ENCODE results near the gene ASXL1. TPM values are rescaled to one million over a fixed set of nuclear protein-coding genes. Genes with fewer than 3 reads are reported as not detected.

Gene ASXL1
- total and polyA plus RNA-seq, 4 experiments from 2014 or later = 8.8 to 127 (median 73.1) TPM

DNA sequence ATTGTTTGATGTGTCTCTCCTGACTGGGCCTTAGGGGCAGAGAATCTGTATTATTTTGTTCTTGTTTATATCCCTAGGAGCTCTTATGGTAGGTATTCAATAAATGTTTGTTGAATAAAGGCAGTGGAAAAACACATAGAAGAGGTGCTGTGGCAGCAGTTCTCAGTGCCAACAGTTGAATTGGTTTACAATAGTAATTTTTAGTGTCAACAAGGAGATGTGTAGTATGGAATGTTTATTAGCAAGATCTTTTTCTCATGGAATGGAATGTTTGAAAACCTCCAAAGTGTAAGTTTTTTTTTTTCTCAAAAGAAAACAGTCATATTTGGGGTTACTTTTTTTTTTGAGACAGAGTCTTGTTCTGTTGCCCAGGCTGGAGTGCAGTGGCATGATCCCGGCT is 28.0 kb downstream of the ASXL1 start:
- H3K9me3 ChIP-seq (ENCODE audit: control insufficient read depth in 1 of 2, low read length in 2 of 2) = no peaks in the 10 kb centered on the region
- H3K36me3 Mint-ChIP-seq = peaks cover 6 to 21% of the 10 kb centered on the region in 2 donors
- intact Hi-C loops (cut with micrococcal nuclease) = no loop called here
- ChIA-PET CTCF (ENCODE audit: partially characterized antibody) (interaction anchor here (1.4 to 1.7 kb wide), 2 partner anchors 27 to 267 kb away, joined by 4 to 5 read pairs; no protein-coding TSS in a partner anchor), POLR2A (ENCODE audit: partially characterized antibody) (interaction anchor here (1.3 to 1.4 kb wide), 2 partner anchors 22 to 26 kb away, joined by 3 to 5 read pairs; no protein-coding TSS in a partner anchor)
- H3K27ac Mint-ChIP-seq = peak overlapping the region in 6 of 7 donors; percentile 43 to 91 (median 72)
- H3K4me3 Mint-ChIP-seq = peak overlapping the region in 1 of 8 donors; percentile 2
- peaks cover 42% of the 10 kb centered on the region for H3K4me1 ChIP-seq (ENCODE audit: insufficient read depth, low read length)
- H3K4me1 Mint-ChIP-seq = peaks cover 39 to 60% (median 50%) of the 10 kb centered on the region in 4 donors
- H3K36me3 ChIP-seq (ENCODE audit: insufficient read depth, low read length) = peaks cover 5% of the 10 kb centered on the region
- H3K27me3 ChIP-seq (ENCODE audit: insufficient read depth, low read length) = no peaks in the 10 kb centered on the region
- H3K4me3 ChIP-seq (ENCODE audit: low read length in 2 of 2) = no peak overlapping the region
- no peak for DNase-seq
- H3K27ac ChIP-seq (ENCODE audit: low read depth, low read length) = no peak overlapping the region
- no peaks in the 10 kb centered on the region for H3K9me3 Mint-ChIP-seq
- H3K27me3 Mint-ChIP-seq = no peaks in the 10 kb centered on the region

DNA sequence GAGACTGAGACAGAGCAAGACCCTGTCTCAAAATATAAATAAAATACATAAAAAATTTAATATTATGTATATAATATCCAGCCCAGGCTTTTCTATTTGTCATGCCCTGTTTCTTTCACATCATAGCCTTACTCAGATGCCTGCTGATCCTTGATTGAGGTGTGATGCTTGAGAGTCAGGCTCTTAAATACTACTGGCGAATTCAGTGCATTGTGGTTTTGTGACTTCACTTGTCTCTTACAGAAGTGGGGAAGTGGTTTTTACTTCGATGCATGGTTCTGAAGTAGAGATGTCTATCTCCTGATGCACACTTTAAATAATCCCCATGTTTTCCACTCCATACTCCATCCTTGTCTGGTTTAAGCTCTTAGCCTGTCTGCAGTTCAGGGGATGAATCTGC is 29.1 kb downstream of the ASXL1 start:
- H3K27me3 Mint-ChIP-seq = no peaks in the 10 kb centered on the region
- intact Hi-C loops (cut with micrococcal nuclease) = no loop called here
- H3K27ac Mint-ChIP-seq = peak overlapping the region; percentile 43 to 95 (median 62)
- H3K4me3 ChIP-seq (ENCODE audit: low read length in 2 of 2) = no peak overlapping the region
- ChIA-PET POLR2A (ENCODE audit: partially characterized antibody) (interaction anchor here (1.3 kb wide), 1 partner anchor 27 kb away, joined by 5 read pairs; no protein-coding TSS in a partner anchor), CTCF (ENCODE audit: partially characterized antibody) (interaction anchor here (1.4 kb wide), 1 partner anchor 266 kb away, joined by 4 read pairs; no protein-coding TSS in a partner anchor)
- H3K27ac ChIP-seq (ENCODE audit: low read depth, low read length) = no peak overlapping the region
- DNase-seq = peak; percentile 65 to 81 (median 76)
- H3K9me3 Mint-ChIP-seq = no peaks in the 10 kb centered on the region
- peaks cover 43 to 68% (median 54%) of the 10 kb centered on the region in 4 donors for H3K4me1 Mint-ChIP-seq
- H3K4me3 Mint-ChIP-seq = peak overlapping the region in 7 of 8 donors; percentile 4 to 65 (median 27)
- peaks cover 14 to 28% of the 10 kb centered on the region in 2 donors for H3K36me3 Mint-ChIP-seq
- no peaks in the 10 kb centered on the region for H3K9me3 ChIP-seq (ENCODE audit: control insufficient read depth in 1 of 2, low read length in 2 of 2)
- H3K27me3 ChIP-seq (ENCODE audit: insufficient read depth, low read length) = no peaks in the 10 kb centered on the region
- peaks cover 42% of the 10 kb centered on the region for H3K4me1 ChIP-seq (ENCODE audit: insufficient read depth, low read length)
- peaks cover 5% of the 10 kb centered on the region for H3K36me3 ChIP-seq (ENCODE audit: insufficient read depth, low read length)

DNA sequence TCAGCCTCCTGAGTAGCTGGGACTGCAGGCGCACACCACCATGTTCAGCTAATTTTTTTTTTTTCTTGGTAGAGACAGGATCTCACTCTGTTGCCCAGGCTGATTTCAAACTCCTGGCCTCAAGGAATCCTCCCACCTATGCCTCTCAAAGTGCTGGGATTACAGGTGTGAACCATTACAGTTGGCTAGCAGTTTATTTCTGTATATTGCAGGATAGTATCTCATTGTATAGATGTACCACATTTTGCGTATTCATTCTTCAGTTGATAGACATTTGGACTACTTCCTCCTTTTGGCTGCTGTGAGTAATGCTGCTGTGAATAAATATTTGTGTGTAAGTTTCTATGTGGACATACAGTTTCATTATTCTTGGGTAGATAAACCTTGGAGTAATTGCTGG is 32.9 kb downstream of the ASXL1 start:
- Histone ChIP-seq H3K27me3 (ENCODE audit: insufficient read depth, low read length) (no peaks in the 10 kb centered on the region), H3K36me3 (ENCODE audit: insufficient read depth, low read length) (peaks cover 5% of the 10 kb centered on the region), H3K9me3 (ENCODE audit: control insufficient read depth in 1 of 2, low read length in 2 of 2) (no peaks in the 10 kb centered on the region), H3K27ac (ENCODE audit: low read depth, low read length) (no peak overlapping the region), H3K4me3 (ENCODE audit: low read length in 2 of 2) (no peak overlapping the region), H3K4me1 (ENCODE audit: insufficient read depth, low read length) (peaks cover 20% of the 10 kb centered on the region)
- Mint-ChIP-seq H3K4me1 (peaks cover 29 to 53% (median 44%) of the 10 kb centered on the region in 4 donors), H3K27me3 (no peaks in the 10 kb centered on the region), H3K27ac (peak overlapping the region in 5 of 7 donors; percentile 29 to 84 (median 45)), H3K36me3 (peaks cover 32 to 43% of the 10 kb centered on the region in 2 donors), H3K9me3 (peaks cover 0 to 11% (median 6%) of the 10 kb centered on the region in 8 donors), H3K4me3 (no peak overlapping the region)
- CTCF ChIA-PET (ENCODE audit: partially characterized antibody) = no interaction called here
- intact Hi-C loops (cut with micrococcal nuclease) = no loop called here
- POLR2A ChIA-PET (ENCODE audit: partially characterized antibody) = no interaction called here
- DNase-seq = no peak

DNA sequence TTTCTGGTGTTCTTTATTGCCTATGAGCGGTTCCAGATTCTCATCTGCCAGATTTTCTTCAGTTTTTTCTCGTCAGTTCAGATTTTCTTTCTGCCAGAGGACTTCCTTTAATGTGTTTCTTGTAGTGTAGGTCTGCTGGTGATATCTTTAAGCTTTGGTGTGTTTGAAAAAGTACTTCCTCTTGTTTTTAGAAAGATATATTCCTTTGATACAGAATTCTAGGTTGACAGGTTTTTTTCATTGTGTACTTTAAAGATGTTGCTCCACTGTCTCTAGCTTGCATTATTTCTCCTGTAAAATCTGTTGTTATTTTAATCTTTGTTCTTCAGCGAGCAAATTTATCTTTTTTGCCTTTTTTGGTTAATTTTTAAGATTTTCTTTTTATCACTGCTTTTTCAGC is 36.9 kb downstream of the ASXL1 start:
- Histone ChIP-seq H3K9me3 (ENCODE audit: control insufficient read depth in 1 of 2, low read length in 2 of 2) (no peaks in the 10 kb centered on the region), H3K36me3 (ENCODE audit: insufficient read depth, low read length) (peaks cover 5% of the 10 kb centered on the region), H3K27ac (ENCODE audit: low read depth, low read length) (no peak overlapping the region), H3K27me3 (ENCODE audit: insufficient read depth, low read length) (no peaks in the 10 kb centered on the region), H3K4me1 (ENCODE audit: insufficient read depth, low read length) (no peaks in the 10 kb centered on the region), H3K4me3 (ENCODE audit: low read length in 2 of 2) (no peak overlapping the region)
- ChIA-PET POLR2A (ENCODE audit: partially characterized antibody) (no interaction called here), CTCF (ENCODE audit: partially characterized antibody) (interaction anchor here (1.3 to 2.0 kb wide), 3 partner anchors 10 to 19 kb away, joined by 3 to 5 read pairs (median 3); no protein-coding TSS in a partner anchor)
- H3K27me3 Mint-ChIP-seq = no peaks in the 10 kb centered on the region
- intact Hi-C loops (cut with micrococcal nuclease) = no loop called here
- peaks cover 24 to 47% (median 41%) of the 10 kb centered on the region in 4 donors for H3K4me1 Mint-ChIP-seq
- DNase-seq = no peak
- no peak overlapping the region for H3K4me3 Mint-ChIP-seq
- H3K9me3 Mint-ChIP-seq = peaks cover 0 to 13% (median 6%) of the 10 kb centered on the region in 8 donors
- H3K36me3 Mint-ChIP-seq = peaks cover 38 to 53% of the 10 kb centered on the region in 2 donors
- H3K27ac Mint-ChIP-seq = peak overlapping the region in 3 of 7 donors; percentile 25 to 51 (median 29)

DNA sequence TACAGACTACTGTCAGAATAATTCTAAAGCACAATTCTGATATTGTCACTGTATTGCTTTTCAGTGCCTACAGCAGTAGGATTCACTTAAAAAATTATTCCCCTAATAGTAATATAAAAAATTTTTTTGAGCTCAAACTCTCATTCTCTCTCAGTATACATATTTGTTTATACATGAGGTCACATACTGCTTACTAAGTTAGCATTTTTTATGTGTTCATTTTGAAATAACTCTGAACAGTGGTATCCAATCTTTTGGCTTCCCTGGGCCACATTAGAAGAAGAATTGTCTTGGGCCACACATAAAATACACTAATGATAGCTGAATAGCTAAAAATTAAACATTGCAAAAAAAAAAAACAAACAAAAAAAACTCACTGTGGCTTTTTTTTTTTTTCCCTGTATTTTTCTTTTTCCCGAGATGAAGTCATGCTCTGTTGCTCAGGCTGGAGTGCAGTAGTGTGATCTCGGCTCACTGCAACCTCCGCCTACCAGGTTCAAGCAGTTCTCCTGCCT is 38.6 kb downstream of the ASXL1 start:
- CTCF ChIA-PET (ENCODE audit: partially characterized antibody) = interaction anchor here (1.0 to 1.2 kb wide), 2 partner anchors 11 to 256 kb away, joined by 3 to 4 read pairs; no protein-coding TSS in a partner anchor
- Histone ChIP-seq H3K27me3 (ENCODE audit: insufficient read depth, low read length) (no peaks in the 10 kb centered on the region), H3K27ac (ENCODE audit: low read depth, low read length) (no peak overlapping the region), H3K4me3 (ENCODE audit: low read length in 2 of 2) (no peak overlapping the region), H3K9me3 (ENCODE audit: control insufficient read depth in 1 of 2, low read length in 2 of 2) (no peaks in the 10 kb centered on the region), H3K4me1 (ENCODE audit: insufficient read depth, low read length) (peaks cover 7% of the 10 kb centered on the region), H3K36me3 (ENCODE audit: insufficient read depth, low read length) (no peaks in the 10 kb centered on the region)
- intact Hi-C loops (cut with micrococcal nuclease) = no loop called here
- DNase-seq = no peak
- Mint-ChIP-seq H3K27ac (no peak overlapping the region), H3K4me1 (peaks cover 29 to 46% (median 44%) of the 10 kb centered on the region in 4 donors), H3K4me3 (no peak overlapping the region), H3K36me3 (peaks cover 37 to 49% of the 10 kb centered on the region in 2 donors), H3K27me3 (no peaks in the 10 kb centered on the region), H3K9me3 (peaks cover 0 to 13% (median 6%) of the 10 kb centered on the region in 8 donors)
- POLR2A ChIA-PET (ENCODE audit: partially characterized antibody) = interaction anchor here (1.3 kb wide), 1 partner anchor 22 kb away, joined by 3 read pairs; no protein-coding TSS in a partner anchor

DNA sequence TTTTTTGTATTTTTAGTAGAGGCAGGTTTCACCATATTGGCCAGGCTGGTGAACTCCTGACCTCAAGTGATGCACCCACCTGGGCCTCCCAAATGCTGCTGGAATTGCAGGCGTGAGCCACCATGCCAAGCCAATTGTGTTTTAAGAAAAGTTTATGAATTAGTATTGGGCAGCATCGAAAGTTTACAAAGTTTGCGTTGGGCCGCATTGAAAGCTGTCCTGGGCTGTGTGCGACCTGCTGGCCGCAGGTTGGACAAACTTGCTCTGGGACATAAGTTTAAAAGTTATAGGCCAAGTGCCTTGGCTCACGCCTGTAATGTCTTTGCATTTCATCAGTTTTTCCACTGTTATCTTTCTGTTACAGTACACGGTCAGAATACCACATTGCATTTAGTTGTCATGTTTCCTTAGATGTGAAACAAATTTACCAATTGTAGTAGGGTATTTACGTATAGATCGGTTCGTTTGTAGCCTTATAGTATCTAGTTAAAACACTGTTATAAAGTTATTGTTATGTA is 39.5 kb downstream of the ASXL1 start:
- Histone ChIP-seq H3K27ac (ENCODE audit: low read depth, low read length) (no peak overlapping the region), H3K9me3 (ENCODE audit: control insufficient read depth in 1 of 2, low read length in 2 of 2) (no peaks in the 10 kb centered on the region), H3K27me3 (ENCODE audit: insufficient read depth, low read length) (no peaks in the 10 kb centered on the region), H3K36me3 (ENCODE audit: insufficient read depth, low read length) (no peaks in the 10 kb centered on the region), H3K4me1 (ENCODE audit: insufficient read depth, low read length) (peaks cover 7% of the 10 kb centered on the region), H3K4me3 (ENCODE audit: low read length in 2 of 2) (no peak overlapping the region)
- Mint-ChIP-seq H3K27ac (peak overlapping the region in 2 of 7 donors; percentile 14 to 51), H3K9me3 (peaks cover 0 to 13% (median 6%) of the 10 kb centered on the region in 8 donors), H3K27me3 (no peaks in the 10 kb centered on the region), H3K4me3 (no peak overlapping the region), H3K4me1 (peaks cover 30 to 47% (median 42%) of the 10 kb centered on the region in 4 donors), H3K36me3 (peaks cover 33 to 51% of the 10 kb centered on the region in 2 donors)
- ChIA-PET POLR2A (ENCODE audit: partially characterized antibody) (no interaction called here), CTCF (ENCODE audit: partially characterized antibody) (no interaction called here)
- DNase-seq = no peak
- intact Hi-C loops (cut with micrococcal nuclease) = no loop called here

DNA sequence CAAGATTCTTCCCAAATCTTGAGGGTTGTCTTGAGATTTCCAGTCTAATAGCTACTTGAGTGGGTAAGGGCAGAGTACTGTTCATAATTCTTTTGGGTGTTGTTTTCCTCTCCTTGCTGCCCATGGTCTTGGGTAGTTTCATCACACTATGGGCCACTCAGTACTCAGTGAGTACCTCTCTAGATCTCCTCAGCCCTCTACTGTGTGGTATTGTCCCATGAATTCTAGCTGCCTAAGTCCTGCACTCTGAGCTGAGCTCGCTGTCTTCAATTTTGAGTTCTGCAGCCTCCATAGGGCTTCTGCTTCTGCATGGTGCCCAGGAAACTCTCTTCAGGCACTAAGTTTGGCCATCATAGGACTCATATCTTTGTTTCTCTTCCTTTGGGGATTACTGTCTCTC is 42.3 kb downstream of the ASXL1 start:
- peaks cover 16% of the 10 kb centered on the region for H3K4me1 ChIP-seq (ENCODE audit: insufficient read depth, low read length)
- POLR2A ChIA-PET (ENCODE audit: partially characterized antibody) = no interaction called here
- CTCF ChIA-PET (ENCODE audit: partially characterized antibody) = no interaction called here
- no peak for DNase-seq
- H3K4me1 Mint-ChIP-seq = peaks cover 27 to 59% (median 44%) of the 10 kb centered on the region in 4 donors
- no peak overlapping the region for H3K27ac ChIP-seq (ENCODE audit: low read depth, low read length)
- no peaks in the 10 kb centered on the region for H3K27me3 ChIP-seq (ENCODE audit: insufficient read depth, low read length)
- no peaks in the 10 kb centered on the region for H3K36me3 ChIP-seq (ENCODE audit: insufficient read depth, low read length)
- peaks cover 23 to 36% of the 10 kb centered on the region in 2 donors for H3K36me3 Mint-ChIP-seq
- H3K4me3 ChIP-seq (ENCODE audit: low read length in 2 of 2) = no peak overlapping the region
- intact Hi-C loops (cut with micrococcal nuclease) = no loop called here
- H3K27me3 Mint-ChIP-seq = no peaks in the 10 kb centered on the region
- H3K4me3 Mint-ChIP-seq = no peak overlapping the region
- H3K9me3 ChIP-seq (ENCODE audit: control insufficient read depth in 1 of 2, low read length in 2 of 2) = no peaks in the 10 kb centered on the region
- H3K27ac Mint-ChIP-seq = peak overlapping the region in 6 of 7 donors; percentile 3 to 62 (median 20)
- H3K9me3 Mint-ChIP-seq = peaks cover 0 to 7% (median under 1%) of the 10 kb centered on the region in 8 donors

All from CD4-positive, alpha-beta memory T cell (primary cell).